Transverse colon (tissue), 3 donors: ENCODE results near the gene SPRN.

ENCODE experiments used
- CTCF ChIP-seq, 5 experiments: fragments of 200-600 bp in 3 of 5; fragments of 450-650 bp in 2 of 5; sonication (generic) in 3 of 5; IDR thresholded peaks; 1 replicate in 2 of 5; 2 replicates in 3 of 5; pipeline ENCODE4 v1.5.1; 2016 to 2017; ENCODE audit warnings: antibody characterized with exemption in 5 of 5, inconsistent platforms in 3 of 5, mild to moderate bottlenecking in 2 of 5, moderate library complexity in 1 of 5
- EP300 ChIP-seq: sonication (generic); formaldehyde crosslinking; IDR thresholded peaks from one replicate; pipeline ENCODE4 v1.6.1; 2017; ENCODE audit warnings: antibody characterized with exemption, low read depth
- POLR2A ChIP-seq: fragments of 450-650 bp; IDR thresholded peaks from one replicate; pipeline ENCODE4 v1.6.1; 2016; ENCODE audit warnings: antibody characterized with exemption, mild to moderate bottlenecking, moderate library complexity

- TF ChIP-seq POLR2A (no peak), CTCF (IDR thresholded peaks at IDR 0.05) (no peak), EP300 (no peak)
Measured at GRCh38 chr10:133453516-133454203, 29.2 kb upstream of the SPRN start, which contains the start of gene SCART1.
